GM21360 (cell line): ENCODE results near the gene CD248.
"Not testable (repeated sequence)": the region's sequence is repeated elsewhere in the genome, so short reads cannot be mapped to it uniquely, and the experiment has no call there.

Source experiments
- ATAC-seq: cut with Tn5 transposase; IDR thresholded peaks from one replicate; pipeline ENCODE4 v1.9.1; 2021; ENCODE audit warnings: mild to moderate bottlenecking, moderate library complexity; ENCODE audit not compliant: unreplicated experiment

CD248 gene

DNA sequence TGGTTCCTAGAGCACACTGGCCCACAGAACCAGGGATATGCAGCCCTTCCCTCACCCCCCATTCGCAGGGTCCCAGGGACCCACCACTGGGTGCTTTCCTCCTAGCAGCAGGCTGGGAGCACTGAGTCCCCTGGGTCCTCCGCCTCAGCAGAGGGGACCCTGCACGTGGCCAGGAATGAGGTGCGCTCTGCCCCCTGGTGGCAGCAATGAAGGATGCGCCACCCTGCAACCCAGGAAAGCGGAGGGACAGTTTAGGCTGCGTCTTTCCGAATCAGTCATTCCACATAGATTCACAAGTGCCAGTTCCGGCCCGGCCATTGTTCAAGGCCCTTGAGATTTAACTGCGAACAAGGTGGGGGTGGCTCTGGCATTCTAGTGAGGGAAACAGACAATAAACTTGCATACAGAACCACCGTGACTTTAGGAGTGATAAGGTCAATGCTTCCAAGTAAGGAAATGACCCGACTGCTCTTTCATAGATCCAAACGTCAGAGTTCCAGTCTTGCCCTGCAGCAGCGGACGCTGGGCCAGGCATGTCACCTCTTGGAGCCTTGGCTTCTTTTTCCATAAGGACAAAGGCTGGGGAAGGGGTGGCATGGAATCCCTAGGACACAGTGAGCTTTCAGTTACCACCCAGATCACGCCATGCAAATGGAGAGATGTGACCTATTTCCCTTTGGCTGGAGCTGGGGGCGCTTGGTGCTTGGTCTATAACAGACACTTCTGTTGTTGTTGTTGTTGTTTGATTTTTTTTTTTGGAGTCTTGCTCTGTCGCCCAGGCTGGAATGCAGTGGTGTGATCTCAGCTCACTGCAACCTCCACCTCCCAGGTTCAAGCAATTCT, 11.7 kb upstream of the CD248 start:
- ATAC-seq: peak; percentile 47

DNA sequence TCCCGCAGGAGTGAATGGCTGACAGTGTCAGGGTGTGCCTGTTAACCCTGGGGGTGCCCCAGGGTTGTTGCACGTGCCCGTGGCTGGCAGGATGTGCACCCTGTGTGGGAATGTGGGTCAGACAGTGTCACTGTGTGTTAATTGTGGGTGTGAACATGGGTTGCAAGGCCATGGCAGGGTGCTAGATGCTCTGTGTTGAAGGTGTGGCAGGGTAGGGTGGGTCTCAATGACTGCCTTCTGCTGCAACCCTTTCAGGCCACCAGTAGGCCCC, 11.1 kb upstream of the CD248 start:
- peak; percentile 8 for ATAC-seq

- ATAC-seq: no peak
Measured at GRCh38 chr11:66327171-66328030, 10.6 kb upstream of the CD248 start.

DNA sequence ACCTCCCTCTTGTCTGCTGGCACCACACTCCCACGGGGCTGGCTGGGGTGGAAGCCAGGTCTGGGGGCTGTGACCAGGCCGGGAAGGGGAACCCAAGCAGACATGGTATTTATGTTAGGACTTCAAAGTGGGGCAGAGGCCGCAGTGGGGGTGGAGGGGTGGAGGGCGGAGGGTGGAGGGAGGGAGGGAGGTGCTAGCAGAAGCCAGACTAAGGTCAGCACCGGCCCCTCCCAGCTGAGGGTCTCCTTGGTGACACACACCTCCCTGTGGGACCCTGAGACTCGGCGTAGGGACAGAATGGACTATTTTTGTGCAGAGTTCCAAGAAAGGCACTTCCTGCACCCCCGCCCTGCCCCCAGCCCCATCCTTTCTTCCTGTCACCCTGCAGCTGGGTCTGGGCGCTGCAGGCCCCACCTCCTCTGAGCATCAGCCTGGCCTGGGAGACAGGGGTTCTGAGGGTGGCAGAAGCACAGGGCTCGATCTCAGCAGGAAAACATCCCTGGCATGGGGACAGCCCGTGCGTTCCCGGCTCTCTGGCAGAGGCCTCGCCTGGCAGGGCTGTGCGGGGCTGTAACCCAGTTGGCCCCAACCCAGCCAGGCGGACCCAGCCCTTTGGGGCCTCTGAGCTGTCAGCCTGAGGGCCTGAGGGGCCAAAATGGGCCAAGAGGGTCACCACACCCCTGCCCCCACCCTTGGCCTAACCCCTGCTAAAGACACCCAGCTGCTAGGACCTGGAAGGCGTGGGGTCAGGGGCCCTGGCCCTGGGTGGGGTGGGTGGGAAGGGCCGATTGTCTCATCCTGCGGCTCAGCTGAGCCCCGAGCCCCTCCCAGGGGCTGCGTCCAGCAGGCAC, 9.6 kb upstream of the CD248 start:
- no peak for ATAC-seq

- no peak for ATAC-seq
Measured at GRCh38 chr11:66325263-66325671, 8.4 kb upstream of the CD248 start.

DNA sequence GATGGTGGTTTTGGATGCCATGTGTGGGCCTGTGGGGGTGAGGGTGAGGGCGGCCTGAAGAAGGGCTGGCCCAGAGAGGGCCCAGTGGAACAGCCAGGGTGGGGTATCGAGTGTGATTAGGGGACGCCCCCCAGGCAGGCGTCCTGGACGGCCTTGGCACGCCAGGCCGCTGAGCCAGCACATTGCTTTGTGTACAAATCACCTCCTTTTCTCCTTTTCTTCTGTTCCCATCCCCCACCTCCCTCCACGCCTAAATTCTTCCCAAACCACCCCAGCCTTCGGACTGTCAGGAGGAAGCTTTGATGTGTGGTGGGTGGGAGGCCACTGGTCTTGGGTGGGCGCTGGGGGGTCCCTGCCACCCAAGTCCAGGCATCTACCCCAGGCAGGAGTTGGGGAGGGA, 7.8 kb upstream of the CD248 start:
- ATAC-seq: no peak

DNA sequence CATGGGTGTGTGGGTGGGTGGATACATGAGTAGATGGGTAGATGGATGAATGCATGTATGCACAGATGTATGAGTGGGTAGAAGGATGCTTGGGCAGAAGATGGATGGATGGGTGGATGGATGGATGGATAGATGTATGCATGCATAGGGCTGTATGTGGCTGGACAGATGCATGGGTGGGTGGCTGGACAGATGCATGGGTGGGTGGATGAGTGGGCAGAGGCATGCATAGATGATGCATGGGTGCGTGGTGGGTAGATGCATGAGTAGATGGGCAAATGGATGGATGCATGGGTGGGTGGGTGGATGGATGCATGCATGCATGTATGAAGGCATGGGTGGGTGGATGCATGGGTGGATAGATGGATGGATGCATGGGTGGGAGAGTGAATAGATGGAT, 6.8 kb upstream of the CD248 start:
- no peak for ATAC-seq

GRCh38 chr11:66322732-66323427, 6.0 kb upstream of the CD248 start:
- no peak for ATAC-seq

GRCh38 chr11:66321606-66322005, 4.8 kb upstream of the CD248 start:
- no peak for ATAC-seq

- ATAC-seq: not testable (repeated sequence)
Measured at GRCh38 chr11:66320748-66321147, 3.9 kb upstream of the CD248 start.

DNA sequence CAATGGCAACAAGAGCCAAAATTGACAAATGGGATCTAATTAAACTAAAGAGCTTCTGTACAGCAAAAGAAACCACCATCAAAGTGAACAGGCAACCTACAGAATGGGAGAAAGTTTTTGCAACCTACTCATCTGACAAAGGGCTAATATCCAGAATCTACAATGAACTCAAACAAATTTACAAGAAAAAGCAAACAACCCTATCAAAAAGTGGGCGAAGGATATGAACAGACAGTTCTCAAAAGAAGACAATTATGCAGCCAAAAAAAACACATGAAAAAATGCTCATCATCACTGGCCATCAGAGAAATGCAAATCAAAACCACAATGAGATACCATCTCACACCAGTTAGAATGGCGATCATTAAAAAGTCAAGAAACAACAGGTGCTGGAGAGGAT, 3.4 kb upstream of the CD248 start:
- ATAC-seq: not testable (repeated sequence)

DNA sequence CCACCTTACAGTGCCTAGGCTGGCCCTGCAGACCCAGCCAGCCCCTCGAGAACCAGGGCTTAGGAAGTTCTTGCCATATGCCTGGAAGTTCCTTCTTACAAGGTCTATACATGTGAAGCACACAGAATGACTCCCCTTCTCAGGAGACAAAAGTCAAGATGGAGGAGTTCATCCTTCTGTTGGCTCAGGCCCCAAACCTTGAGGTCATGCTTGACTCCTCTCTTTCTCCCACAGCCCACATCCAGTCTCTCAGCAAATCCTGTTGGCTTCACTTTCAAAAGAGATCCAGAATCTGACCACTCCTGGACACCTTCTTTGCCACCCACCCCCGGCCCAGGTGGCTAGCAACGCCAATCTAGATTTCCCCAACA, 1.7 kb upstream of the CD248 start:
- ATAC-seq: no peak

DNA sequence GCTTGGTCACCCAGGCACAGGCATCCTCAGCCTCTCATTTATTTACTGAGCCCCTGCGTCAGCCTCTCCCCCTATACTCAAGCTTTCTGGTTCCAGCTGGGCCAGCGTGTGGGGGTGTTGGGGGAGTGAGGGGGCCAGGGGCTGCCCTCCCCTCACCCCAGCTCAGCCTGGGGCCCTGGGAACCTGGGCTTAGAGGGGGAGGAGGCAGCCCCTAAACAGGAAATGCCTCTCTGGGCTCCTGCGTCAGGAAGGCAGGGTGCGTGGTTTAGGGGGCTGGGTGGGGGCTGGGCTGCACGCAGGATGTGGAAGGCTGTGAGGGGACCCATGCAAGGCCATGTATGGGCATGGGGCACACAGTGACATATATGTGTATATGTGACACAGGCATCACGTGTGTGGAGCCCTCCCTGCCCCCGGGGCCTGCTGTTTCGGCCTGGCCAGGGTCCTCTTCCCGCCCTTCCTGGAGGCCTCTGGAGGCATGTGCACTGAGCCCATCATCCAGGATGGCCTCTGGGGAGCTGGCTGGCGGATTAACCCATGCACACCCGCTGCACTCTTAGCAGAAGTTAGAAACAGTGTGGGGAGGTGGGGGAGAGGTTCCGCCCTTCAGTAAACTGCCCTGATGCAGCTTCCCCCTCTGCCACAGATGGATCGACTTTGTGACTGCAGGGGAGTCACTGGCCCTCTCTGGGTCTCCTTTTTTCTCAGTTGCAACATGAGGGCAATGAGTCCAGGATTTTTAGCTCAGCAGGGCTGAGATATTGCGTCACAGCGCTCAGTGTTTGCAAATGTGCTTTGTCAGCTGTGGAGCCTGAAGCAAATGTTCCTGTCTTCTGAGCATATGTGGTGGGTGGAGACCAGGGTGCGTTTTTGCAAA, 1.1 kb upstream of the CD248 start:
- ATAC-seq: no peak

DNA sequence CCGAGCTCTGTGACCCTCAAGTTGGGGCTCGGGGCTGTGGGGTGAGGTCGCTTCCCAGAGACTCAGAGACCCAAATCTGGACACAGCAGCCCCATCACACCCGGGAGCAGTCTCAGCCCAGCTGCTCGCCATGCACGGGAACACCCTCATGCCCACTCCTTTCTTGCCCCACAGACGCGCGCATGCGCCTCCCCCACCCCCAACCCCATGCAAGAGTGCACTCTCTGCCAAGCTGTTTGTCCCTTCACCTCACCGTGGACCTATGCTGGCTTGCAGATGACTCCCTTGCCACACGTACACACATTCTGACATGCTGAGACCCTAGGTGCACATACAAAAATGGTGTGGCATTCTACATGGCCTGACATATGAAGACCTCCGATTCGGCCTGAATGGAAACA, 478 bp upstream of the CD248 start:
- no peak for ATAC-seq

DNA sequence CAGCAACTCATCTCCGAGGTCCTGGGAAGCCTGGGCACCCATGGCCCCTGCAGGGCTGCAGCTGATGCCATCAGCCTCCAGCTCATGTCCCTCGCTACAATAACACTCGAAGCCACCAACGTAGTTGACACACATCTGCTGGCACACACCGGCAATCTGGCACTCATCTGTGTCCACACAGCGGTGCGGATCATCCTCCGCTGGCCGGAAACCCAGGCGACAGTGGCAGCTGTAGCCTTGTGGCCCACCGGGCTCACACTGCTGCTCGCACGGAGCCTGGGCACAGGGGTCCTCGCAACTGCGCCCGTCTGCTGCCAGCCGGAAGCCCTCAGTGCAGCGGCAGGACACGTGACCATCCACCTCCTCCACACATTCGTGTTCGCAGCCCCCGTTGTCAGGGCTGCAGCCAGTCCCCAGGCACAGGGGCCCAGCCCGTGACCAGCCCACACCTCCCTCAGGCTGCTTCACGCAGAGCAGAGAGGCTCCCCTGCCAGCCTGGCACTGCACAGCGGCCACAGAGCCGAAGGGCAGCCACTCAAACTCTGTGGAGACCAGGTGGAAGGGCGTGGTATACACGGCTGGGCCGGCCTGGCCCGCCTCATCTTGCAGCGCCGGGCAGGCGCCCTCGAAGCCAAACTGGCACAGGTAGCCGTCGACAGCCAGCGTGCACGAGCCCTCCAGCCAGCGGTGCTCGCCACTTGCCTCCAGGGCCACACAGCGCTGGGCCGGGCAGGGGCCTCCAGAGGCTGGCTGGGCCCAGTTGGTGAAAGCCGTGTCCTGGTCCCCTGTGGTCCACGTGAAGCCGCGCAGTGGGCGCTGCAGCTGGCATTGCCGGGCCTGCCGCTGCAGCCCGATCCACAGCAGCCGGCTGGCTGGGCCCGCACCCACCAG, 678 bp downstream of the CD248 start:
- ATAC-seq: no peak

DNA sequence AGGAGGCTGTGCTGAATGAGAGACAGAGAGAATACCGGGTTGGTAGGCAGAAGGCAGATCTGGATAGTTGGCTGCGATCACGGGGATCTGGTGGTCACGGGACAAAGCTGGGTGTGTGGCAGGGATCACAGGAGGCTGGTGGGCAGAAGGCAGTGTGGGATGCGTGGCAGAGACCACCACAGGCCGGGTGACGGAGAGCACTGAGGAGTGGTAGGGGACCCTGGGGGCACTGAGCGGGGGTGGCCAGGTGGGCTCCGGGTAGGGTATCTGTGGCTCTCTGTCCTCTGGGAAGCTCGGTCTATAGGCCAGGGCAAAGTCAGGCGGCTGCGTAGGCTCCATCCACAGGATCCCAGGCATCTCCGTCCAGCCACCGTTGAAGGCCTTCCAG, 1.4 kb downstream of the CD248 start:
- ATAC-seq: no peak

DNA sequence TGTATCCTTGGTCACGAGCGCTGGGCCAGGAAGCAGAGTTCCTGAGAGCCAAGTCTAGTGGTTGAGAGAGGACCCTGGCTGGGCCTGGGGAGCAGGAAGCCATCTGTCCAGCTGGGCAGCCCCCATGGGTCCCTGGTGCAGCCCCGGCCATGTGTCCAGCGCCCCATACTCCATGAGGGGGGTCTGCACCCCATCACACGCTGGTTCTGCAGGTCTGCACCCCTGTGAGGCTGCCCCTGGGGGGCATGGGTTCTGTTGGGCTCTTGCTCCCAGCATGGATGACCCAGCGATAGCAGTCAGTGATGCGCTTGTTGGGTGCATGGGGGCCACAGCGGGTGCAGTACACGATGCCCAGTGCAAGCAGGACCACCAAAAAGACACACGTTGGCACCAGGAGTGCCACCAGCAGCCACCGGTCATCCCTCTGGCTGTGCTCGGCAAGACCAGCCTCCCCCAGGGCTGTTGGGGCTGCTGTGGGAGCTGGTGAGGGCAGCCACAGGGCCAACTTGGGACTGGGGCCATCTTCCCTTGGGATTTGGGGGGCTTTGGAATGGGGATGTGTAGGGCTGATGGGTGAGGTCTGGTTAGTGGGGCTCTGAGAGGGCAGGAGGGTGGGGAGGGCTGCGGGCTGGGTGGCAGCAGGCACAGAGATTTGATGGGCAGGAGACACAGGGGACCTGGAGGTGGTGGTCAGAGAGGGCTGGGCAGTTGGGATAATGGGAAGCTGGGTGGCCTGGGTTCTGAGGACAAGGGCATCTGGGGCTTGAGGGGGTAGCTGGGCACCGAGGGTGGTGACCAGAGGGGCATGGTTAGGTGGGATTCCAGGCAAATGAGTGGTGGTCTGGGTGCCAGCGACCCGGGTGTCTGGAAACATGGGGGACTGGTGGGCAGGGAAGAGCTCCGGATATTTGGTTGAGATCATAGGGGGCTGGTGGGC, 2.0 kb downstream of the CD248 start:
- no peak for ATAC-seq

DNA sequence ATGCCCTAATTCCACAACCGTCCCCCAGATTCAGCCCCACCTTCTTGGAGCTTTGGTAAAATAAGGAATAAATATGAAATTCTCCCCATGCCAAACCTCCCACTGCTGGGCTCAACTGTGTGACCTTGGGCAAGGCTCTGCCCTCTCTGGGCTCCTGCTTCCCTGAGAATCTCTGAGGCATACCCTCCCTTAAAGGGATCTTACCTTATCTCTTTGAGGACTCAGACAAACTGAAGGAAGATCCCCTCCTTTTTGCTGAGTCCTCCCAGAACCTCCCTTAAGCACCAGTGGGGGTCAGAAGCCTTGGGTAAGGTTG, 2.7 kb downstream of the CD248 start:
- ATAC-seq: no peak
